ENCODE results near the gene ARIH2. TPM values are rescaled to one million over a fixed set of nuclear protein-coding genes. Genes with fewer than 3 reads are reported as not detected.

ARIH2 gene
- total RNA-seq, result 68.4 and 71.4 TPM in 2 replicates

DNA sequence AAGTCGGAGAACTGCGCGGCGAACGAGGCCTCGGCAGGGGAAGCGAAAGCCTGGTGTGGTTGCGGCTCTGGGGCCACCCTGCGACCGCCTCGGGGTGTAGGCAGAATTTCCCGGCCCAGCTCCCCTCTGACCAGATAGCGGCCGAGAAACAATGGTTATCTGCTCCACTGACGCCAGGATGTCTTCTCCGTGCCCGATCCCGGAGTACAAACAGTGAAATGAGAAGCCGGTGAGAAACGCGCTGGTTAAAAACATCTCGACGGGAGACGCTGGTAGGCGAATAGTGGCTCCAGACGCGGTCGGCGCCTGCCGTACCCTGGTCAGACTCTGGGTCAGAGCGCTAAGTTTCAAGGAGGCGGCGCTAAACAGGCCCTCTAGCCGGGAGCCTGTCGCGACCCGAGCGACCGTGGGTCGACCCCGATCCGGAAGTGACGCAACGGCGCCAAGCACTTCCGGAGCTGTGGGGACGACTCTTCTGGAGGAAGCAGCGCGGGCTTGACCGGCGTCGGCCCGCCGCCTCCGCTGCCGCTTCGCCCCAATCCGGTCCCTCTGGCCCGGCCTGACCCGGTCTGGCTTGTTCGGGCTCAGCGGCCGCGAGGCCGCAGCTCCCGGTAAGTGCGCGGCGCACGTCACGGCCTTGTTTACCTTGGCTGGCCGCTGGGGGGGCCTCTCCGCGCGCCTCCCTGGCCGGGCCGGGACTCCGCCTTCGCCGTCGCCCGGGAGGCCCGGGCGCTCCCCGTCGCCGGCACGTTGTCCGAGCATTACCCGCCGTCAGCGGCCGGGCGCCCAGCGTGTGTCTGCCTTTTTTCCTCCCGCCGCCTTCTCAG lies at the start of gene ARIH2:
ARIH2 (plus strand) TSS at position 455 of the 827 bp plus-strand sequence. CDS start 8,717 bp downstream, outside the sequence.

GRCh38 chr3:48898383-48899234 lies 20.0 kb upstream of the ARIH2 start, which contains the start of gene SLC25A20:
Gene SLC25A20, minus strand, starts transcription at chr3:48898882. Its CDS starts 88 bp downstream, at chr3:48898794.

DNA sequence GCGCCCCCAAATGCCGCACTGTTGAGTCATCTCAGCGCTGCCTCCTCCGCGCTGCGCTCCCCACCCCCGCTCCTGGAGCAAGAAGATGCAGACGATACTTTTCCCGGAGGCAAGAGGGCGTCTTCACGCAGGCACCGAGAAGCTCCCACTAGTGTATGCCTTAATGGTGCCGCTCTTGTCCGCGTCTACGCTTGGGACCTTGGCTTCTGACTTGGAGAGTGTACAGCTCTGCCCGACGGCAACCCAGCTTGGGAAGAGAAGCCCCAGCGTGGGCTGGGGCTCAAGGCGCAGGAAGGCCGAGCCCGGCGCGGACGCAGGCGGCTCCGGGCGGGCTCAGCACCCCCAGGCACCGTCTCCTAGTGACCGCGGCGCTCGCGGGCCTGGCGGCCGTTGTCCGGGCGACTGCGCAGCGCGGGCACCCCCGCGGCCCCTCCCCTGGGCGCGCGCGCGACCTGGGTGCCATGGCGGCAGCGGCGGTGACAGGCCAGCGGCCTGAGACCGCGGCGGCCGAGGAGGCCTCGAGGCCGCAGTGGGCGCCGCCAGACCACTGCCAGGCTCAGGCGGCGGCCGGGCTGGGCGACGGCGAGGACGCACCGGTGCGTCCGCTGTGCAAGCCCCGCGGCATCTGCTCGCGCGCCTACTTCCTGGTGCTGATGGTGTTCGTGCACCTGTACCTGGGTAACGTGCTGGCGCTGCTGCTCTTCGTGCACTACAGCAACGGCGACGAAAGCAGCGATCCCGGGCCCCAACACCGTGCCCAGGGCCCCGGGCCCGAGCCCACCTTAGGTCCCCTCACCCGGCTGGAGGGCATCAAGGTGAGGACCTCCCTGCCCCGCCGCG lies 71.4 kb downstream of the ARIH2 start, which contains the start of gene P4HTM:
P4HTM (plus strand) TSS at position 446 of the 840 bp plus-strand sequence; CDS start at position 462, 16 bp downstream.

DNA sequence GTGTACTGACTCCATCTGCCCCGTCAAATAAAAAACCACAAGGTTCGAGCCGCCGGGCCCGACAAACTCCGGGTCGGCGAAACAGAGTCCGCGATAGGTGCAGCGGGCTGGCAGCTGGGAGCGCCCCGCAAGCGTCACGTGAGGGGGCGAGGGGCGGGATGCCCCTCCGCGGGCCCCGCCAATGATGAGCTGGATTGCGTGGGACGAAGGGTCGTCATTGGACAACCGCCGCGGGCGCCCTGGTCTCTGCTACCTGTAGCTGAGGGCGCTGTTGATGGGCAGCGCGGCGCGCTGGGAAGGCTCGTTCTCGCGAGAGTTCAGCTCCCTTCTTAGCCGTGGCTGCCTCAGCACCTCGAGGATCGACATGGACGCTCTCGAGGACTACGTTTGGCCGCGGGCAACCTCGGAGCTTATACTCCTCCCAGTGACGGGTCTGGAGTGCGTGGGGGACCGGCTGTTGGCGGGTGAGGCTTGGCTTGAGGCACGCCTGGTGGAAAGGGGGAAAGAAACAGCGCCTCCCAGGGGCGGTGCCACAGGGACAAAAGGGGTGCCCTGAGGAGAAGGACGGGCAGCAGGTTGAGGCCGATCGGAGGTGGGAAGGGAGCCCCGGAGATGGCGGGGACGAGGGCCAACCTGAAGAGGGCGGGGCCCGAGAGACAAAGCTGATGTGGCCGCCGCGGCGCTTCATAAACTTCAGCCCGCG lies 88.6 kb downstream of the ARIH2 start, which contains the start of gene WDR6:
WDR6 (plus strand) TSS at position 324 of the 703 bp plus-strand sequence; CDS start at position 365, 41 bp downstream.

GRCh38 chr3:49017971-49018706 lies 99.5 kb downstream of the ARIH2 start, which contains the start of gene DALRD3:
Gene DALRD3, minus strand, starts transcription at chr3:49018580. Its CDS starts 16 bp downstream, at chr3:49018564.

GRCh38 chr3:49021813-49022687 lies 103.4 kb downstream of the ARIH2 start, which contains the start of gene NDUFAF3:
Gene NDUFAF3, plus strand, starts transcription at chr3:49022121. Its CDS starts 24 bp downstream, at chr3:49022145.

GRCh38 chr3:49028673-49029562 lies 110.3 kb downstream of the ARIH2 start, which contains the start of gene IMPDH2:
Gene IMPDH2, minus strand, starts transcription at chr3:49029398. Its CDS starts 48 bp downstream, at chr3:49029350.

Other genes with a start within 250 kb of the ARIH2 start
- 15.9 and 18.9 TPM in 2 replicates for gene NCKIPSD, start 232.9 kb upstream of the ARIH2 start, total RNA-seq
- gene IP6K2, start 201.6 kb upstream of the ARIH2 start, total RNA-seq, result 33.9 and 34.5 TPM in 2 replicates
- gene PRKAR2A, start 71.0 kb upstream of the ARIH2 start, total RNA-seq, result 35.2 and 36.6 TPM in 2 replicates
- gene SLC25A20, start 20.0 kb upstream of the ARIH2 start, total RNA-seq, result 15.4 and 15.5 TPM in 2 replicates
- 55.4 and 56.2 TPM in 2 replicates for gene P4HTM, start 71.4 kb downstream of the ARIH2 start, total RNA-seq
- 86.2 and 121 TPM in 2 replicates for gene WDR6, start 88.5 kb downstream of the ARIH2 start, total RNA-seq
- gene DALRD3, start 99.7 kb downstream of the ARIH2 start, total RNA-seq, result 46.7 and 47.7 TPM in 2 replicates
- 86.3 and 95.6 TPM in 2 replicates for gene NDUFAF3, start 103.3 kb downstream of the ARIH2 start, total RNA-seq
- gene IMPDH2, start 110.6 kb downstream of the ARIH2 start, total RNA-seq, result 262 and 284 TPM in 2 replicates
- 47.9 and 58.1 TPM in 2 replicates for gene QRICH1, start 175.2 kb downstream of the ARIH2 start, total RNA-seq
- 224 and 239 TPM in 2 replicates for gene QARS1, start 185.9 kb downstream of the ARIH2 start, total RNA-seq
- 57.9 and 59.6 TPM in 2 replicates for gene USP19, start 202.0 kb downstream of the ARIH2 start, total RNA-seq
- 2,135 and 2,279 TPM in 2 replicates for gene LAMB2, start 214.2 kb downstream of the ARIH2 start, total RNA-seq
- gene CCDC71, start 247.5 kb downstream of the ARIH2 start, total RNA-seq, result 14.1 and 18.4 TPM in 2 replicates

Data from smooth muscle cell of the pulmonary artery (primary cell).